GM19023 (cell line): ENCODE measurements around the gene PALLD.
"Not testable (repeated sequence)": the region's sequence is repeated elsewhere in the genome, so short reads cannot be mapped to it uniquely, and the experiment has no call there.

Source experiments
- ATAC-seq: cut with Tn5 transposase; IDR thresholded peaks from one replicate; pipeline ENCODE4 v1.9.1; 2021; ENCODE audit warnings: mild to moderate bottlenecking, moderate library complexity; ENCODE audit not compliant: unreplicated experiment

Gene PALLD

DNA sequence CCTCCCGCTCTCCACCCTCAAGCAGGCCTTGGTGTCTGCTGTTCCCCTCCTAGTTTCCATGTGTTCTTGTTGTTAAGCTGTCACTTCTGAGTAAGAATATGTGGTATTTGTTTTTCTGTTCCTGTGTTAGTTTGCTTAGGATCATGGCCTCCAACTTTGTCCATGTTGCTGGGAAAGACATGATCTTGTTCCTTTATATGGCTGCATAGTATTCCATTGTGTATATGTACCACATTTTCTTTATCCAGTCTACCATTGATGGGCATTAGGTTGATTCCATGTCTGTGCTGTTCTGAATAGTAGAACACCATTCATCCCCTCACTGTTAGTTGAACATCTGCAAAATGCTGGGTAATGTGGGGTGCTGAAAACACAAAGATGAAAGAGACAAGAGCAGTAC, 222.9 kb downstream of the PALLD start:
- ATAC-seq: no peak

GRCh38 chr4:168720396-168720900, 223.6 kb downstream of the PALLD start:
- ATAC-seq: no peak

DNA sequence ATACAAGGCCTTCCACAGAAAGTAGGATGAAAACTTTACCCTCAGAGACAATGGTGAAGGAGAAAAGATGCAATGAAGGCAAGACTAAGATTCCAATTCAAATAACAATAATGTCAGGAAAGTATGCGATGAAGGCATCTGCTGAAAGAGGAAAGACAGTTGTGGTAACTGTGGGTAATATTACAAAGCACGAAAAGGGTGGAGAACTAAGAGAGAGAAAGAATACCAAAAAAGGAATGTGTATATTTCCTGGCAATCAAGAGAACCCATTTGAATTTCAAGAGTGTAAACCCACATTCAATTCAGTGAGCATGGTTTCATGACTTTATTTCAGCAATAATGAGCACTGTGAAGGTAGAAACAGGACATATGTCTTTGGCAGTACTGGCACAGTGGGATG, 225.5 kb downstream of the PALLD start:
- no peak for ATAC-seq

GRCh38 chr4:168723020-168723419, 226.2 kb downstream of the PALLD start:
- ATAC-seq: no peak

GRCh38 chr4:168723569-168723968, 226.7 kb downstream of the PALLD start:
- no peak for ATAC-seq

DNA sequence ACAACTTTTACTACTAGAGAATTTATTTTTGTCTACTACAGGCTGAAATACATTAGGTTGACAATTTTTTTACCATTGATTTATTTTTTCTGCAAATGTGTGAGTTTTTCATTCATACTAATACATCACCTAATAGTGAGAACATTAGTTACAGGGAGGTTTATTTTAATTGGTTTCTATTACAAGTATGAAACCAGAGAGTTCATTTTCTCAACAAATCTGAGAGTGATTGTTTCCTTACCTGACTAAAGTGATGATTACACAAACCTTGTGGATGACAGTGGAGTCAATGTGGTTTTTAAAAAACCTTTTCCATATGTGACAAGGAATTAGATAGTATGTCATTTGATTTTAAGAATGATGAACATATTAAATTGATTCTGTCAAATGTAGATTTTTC, 227.4 kb downstream of the PALLD start:
- ATAC-seq: no peak

GRCh38 chr4:168724686-168725411, 228.0 kb downstream of the PALLD start:
- no peak for ATAC-seq

DNA sequence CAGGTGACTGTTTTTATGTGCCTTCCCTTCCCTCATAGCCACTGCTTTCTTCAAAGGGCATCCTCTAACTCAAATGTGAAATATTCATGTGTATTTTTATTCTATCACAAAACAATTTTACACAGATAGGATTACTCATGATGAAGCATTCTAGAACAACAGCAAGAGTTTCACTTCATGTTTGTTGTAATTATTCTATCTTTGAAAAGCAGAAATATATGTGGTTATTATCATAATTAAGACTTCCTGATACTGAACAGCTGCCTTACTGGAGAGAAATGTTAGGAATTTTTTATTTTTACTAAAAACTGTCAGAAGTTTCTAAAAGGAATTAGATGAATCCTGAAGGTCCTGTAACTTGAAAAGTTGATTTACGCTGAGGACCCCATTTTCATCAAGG, 229.1 kb downstream of the PALLD start:
- no peak for ATAC-seq

- ATAC-seq: not testable (repeated sequence)
Measured at GRCh38 chr4:168727181-168727580, 230.3 kb downstream of the PALLD start.

- no peak for ATAC-seq
Measured at GRCh38 chr4:168731006-168731636, 234.3 kb downstream of the PALLD start.

DNA sequence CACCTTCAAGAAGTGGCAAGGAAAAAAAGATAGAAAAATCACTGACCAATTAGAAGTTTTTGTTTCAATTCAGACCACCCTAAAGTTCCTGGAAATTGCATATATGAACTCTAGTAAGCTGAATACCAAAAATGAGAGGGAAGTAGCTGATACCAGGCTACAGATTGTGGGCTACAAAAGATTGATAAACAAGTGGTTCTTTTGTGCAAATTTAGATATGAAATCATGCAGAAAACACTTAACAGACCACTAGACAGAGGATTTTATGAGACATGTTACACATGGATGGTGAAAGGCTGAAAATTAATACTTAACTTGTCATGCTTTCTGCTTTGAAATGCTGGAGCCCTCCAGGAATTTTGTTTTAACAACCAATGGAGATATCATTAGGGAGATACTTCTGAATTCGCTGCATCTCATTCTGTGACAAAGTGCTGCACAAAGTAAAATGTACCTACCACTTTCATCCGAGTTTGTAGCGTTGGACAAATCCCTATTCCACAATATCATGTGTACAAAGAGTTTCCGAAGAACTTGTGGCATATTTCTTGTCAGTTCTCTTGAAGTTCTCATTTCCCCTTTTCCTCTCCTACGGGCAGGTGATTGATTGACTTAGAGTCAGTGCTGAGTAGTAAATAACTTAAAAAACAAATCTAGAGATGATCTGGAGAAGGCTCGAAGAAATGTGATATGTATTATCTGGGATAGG, 235.0 kb downstream of the PALLD start:
- ATAC-seq: no peak

DNA sequence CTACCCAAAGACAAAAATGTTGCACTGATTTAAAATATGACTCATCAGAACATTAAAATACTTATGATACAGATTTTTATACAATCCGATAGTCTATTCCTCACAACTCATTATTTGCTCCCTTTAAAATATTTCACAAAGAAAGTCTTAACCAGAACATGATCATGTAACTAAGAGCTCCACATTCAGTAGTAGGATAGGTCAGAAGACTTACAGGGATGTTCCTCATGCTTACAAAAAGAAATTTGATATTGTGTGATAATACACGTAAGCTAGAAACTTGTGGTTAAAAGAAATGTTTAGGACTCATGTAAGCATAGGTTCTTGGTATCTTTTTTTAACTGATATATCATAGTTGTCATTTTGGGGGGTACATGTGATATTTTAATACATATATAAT, 235.9 kb downstream of the PALLD start:
- ATAC-seq: no peak

DNA sequence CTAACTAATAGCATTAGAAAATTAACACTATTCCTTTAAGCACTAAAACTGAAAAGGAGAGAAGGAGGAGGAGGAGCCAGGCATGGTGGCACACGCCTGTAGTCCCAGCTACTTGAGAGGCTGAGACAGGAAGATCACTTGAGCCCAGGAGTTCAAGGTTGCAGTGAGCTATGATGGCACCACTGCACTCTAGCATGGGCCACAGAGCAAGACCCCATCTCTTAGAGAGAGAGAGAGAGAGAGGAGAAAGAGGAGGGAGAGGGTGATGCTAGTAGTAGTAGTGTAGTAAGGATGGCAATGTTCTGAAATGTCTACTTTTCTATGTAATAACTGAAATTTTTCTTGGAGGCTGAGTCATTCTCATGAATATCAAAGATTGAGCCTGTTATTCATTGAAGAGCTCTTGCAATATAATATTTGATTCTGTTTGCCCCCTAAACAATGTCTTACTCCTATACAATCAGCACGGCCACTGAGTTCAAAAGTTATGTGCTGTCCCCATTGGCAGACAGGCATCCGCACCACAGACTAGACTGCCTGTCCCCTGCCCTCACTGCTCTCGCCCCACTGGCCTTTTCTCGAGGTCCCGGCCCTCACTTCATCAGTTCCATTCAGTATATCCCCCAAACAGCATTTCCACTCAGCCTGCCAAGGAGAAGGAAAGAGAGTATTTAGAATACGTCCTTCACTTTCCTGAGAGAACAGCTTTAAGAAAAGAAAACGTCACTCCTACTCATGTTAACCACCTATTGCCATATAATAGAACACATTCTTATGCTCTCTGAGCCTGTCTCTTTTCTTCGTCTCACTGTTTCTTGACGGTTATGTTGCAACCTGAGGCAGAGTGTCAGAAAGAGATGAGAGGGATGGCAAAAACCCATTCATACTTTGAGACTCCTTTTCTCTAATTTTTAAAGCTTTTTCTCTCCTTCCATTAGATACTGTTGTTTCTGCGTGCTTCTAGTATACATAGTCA, 238.1 kb downstream of the PALLD start:
- no peak for ATAC-seq

GRCh38 chr4:168735735-168736134, 238.9 kb downstream of the PALLD start:
- ATAC-seq: no peak

- ATAC-seq: no peak
Measured at GRCh38 chr4:168736860-168737805, 240.3 kb downstream of the PALLD start.

- ATAC-seq: no peak
Measured at GRCh38 chr4:168737806-168738172, 240.9 kb downstream of the PALLD start.

DNA sequence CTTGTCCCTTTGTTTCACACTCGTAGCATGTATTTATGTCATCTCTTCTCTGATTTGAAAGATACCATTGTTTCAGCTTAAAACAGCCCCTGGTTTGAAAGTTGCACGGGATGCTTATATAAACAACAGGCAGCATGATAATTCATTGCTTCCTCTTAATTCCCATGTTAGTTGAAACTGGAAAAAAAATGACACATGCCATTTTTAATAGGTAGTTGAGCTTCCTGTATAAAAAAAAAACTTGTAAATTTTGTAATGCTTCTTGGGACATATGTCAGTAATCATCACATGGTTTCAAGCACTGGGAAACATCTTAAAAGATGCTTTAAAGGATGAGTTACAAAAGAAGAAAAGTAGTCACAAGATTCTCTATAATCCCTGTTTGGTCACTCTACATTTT, 243.0 kb downstream of the PALLD start:
- no peak for ATAC-seq

DNA sequence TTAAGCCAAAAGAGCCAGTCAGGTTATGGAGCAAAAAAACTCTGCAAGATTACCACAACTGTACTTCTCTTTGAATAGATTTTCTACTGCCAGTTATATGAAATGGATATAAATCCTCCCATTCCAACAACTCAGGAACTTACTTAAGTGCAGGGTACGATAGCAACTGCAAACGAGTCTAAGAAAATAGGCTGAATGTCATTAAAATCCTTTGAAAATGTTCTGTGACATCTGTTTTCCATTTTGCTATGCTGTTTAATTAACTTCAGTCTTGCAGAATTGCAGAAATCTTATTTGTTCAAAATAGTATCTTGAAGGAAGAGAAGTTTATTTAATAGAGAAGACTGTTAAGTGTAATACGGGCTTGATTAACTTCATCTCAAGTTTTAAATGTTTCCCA, 243.8 kb downstream of the PALLD start:
- no peak for ATAC-seq

GRCh38 chr4:168741281-168742173, 244.7 kb downstream of the PALLD start:
- no peak for ATAC-seq
